ENCODE results near the gene ZNF362.
"Not testable (repeated sequence)": the region's sequence is repeated elsewhere in the genome, so short reads cannot be mapped to it uniquely, and the experiment has no call there.

ZNF362 gene, protein sequence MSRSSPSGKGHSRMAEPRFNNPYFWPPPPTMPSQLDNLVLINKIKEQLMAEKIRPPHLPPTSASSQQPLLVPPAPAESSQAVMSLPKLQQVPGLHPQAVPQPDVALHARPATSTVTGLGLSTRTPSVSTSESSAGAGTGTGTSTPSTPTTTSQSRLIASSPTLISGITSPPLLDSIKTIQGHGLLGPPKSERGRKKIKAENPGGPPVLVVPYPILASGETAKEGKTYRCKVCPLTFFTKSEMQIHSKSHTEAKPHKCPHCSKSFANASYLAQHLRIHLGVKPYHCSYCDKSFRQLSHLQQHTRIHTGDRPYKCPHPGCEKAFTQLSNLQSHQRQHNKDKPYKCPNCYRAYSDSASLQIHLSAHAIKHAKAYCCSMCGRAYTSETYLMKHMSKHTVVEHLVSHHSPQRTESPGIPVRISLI

DNA sequence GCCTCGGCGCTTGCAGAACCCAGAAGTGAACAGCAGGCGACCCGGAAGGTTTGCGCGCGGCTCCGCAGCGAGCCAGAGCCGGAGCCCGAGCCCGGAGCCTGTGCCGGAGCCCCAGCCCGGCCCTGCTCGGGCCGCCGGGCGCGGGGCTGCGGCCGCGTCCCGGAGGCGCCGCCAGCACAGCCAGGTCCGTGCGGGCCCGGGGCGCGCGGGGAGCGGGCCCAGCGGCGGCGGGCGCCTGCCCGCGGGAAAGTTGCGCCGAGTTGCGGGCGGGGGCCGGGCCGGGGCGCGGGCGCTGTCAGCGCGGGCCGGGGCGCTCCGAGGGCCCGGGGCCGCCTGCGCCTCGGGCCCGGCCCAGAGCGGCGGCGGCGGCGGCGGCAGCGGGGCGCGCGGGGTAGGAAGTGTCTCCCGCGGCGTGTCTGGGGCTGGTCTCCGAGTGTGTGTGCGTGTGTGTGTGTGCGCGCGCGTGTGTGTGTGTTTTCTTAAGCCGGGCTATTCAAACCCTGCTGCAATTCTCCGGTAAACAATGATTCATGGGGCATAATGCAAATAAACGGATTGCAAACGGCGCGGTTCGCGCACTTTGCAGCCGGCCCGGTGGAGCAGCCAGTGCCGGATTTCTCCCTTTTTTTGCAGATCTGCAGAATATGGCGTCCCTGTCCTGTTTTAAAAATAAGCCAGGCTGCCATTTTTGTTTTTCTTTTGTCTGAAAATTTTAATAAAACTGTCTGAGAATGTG, at the start of gene ZNF362:
Gene ZNF362, plus strand, starts transcription at position 22 of the 736 bp plus-strand sequence. CDS start 14,083 bp downstream, outside the sequence.
- DNase-seq (ENCODE audit: low read depth in 2 of 2) = peak; percentile 29

GRCh38 chr1:33211972-33212371, 44.3 kb upstream of the ZNF362 start:
- DNase-seq (ENCODE audit: low read depth in 2 of 2) = no peak

GRCh38 chr1:33219886-33220661, 36.2 kb upstream of the ZNF362 start:
- no peak for DNase-seq (ENCODE audit: low read depth in 2 of 2)

DNA sequence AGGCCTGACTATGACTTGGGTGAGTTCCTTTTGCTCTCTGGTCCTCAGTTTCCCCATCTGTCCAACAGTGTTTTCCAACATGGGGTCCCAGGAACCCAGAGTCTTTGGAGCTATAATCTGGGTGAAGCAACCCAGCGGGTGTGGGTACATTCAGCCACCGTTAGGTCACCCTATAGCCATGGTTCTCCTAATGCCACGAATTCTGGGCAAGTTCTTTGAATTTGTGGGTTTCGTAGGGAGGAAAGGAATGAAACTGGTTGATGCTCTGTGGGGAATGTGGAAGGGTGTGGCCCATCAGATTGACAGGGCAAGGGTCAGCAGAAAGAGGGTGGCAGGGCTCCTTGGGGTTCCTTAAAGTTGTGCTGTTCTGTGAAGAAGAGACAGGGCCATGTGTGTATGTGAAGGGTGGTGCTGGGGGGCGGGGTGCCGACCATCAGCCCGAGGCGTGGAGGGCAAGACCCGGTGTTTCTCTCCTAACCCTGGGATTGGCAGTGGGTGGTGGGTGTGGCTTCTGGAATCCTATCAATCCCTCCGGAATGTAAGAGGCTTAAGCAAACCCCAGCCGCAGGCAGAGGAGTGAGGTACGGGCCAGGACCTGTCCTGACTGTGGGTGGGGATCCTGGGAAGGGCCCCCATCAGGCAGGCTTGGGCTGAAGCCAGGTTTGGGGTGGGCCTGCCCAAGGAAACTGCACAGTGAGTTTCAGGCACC, 35.5 kb upstream of the ZNF362 start:
- DNase-seq (ENCODE audit: low read depth in 2 of 2) = no peak

DNA sequence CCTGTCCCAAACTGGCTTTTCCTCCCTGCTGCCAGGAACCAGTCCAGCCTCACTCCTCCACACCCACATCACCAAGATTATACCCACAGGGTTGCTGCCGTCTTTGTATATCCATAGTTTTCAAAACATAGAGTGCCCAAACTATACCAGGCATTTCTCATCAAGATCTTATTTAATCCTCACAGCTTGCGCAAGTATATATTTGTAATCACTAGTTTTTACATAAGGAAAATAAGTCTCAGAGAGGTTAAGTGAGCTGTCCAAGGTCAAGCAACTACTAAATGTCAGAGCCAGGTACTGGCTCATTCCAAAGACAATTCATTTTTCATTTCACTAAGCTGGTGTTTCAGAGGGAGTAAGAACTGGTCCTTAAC, 34.9 kb upstream of the ZNF362 start:
- DNase-seq (ENCODE audit: low read depth in 2 of 2) = no peak

GRCh38 chr1:33222381-33222780, 33.9 kb upstream of the ZNF362 start:
- no peak for DNase-seq (ENCODE audit: low read depth in 2 of 2)

GRCh38 chr1:33224166-33224707, 32.1 kb upstream of the ZNF362 start:
- no peak for DNase-seq (ENCODE audit: low read depth in 2 of 2)

DNA sequence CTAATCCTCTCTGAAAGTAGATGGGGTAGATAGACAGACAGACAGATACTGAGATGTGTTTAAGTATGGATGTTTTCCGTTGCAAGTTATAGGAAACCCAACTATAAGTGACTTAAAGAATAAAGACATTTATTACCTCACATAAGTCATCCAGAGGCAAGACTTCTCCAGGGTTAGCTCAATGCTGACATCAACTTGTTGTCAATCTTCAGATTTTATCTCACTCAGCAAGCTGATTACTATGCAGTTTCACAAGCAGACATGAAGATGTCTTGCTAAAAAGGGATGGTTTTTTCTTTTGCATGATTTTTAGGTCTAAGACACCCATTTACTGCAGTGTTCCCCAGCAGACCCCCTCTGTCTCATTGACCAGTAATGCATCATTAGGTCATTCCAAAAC, 30.7 kb upstream of the ZNF362 start:
- no peak for DNase-seq (ENCODE audit: low read depth in 2 of 2)

- peak; percentile 88 to 89 for DNase-seq (ENCODE audit: low read depth in 2 of 2)
Measured at GRCh38 chr1:33228935-33229487, 27.3 kb upstream of the ZNF362 start.

- no peak for DNase-seq (ENCODE audit: low read depth in 2 of 2)
Measured at GRCh38 chr1:33231166-33231565, 25.1 kb upstream of the ZNF362 start.

GRCh38 chr1:33232716-33233115, 23.6 kb upstream of the ZNF362 start:
- no peak for DNase-seq (ENCODE audit: low read depth in 2 of 2)

DNA sequence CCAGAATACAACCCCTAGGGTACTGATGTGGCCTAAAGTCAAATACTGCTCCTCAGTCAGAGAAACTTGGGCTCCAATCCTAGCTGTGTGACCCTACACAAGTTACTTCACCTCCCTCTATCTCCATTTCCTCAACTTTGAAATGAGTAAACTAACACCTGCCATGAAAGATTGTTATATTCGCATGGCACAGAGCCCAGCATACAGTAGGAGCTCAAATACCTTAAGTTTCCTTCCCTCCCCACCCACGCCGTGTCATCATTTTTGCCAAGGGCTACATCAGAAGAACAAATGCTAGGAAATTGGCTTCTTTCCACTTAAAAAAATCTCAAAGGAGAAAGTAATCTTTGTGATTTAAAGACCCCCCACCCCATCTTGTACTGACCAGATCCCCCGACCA, 22.2 kb upstream of the ZNF362 start:
- no peak for DNase-seq (ENCODE audit: low read depth in 2 of 2)

GRCh38 chr1:33234588-33234990, 21.7 kb upstream of the ZNF362 start:
- no peak for DNase-seq (ENCODE audit: low read depth in 2 of 2)

DNA sequence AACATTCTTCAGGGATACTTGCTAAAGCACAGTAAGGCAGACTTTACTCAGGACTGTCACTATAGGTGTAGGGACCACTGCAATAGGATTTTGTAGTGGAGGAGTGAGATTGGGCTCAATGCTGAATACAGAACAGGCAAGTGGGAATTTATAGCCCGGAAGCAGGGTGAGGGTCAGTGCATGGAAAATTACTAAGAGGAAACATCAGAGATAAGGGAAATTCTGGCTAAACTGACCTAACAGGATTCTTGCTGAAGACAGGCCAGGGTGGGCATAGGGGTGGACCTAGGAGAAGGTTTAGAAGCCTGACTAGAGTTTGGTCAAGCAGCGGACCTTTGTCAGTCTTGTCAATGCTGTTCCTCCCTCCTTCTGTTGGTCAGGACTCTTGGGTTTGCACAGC, 20.8 kb upstream of the ZNF362 start:
- DNase-seq (ENCODE audit: low read depth in 2 of 2) = no peak

DNA sequence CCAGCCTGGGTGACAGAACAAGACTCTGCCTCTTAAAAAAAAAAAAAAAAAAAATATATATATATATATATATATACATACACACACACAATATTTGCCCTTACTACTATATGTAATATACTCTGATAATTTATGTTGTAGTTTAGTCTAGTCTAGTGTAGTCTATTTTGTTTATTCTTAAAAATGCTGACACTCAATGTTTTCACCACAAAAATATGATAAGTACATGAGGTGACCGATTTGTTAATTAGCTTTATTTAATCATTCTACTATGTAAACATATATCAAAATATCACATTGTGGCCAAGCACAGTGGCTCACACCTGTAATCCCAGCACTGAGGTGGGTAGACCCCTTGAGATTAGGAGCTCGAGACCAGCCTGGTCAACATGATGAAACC, 19.8 kb upstream of the ZNF362 start:
- DNase-seq (ENCODE audit: low read depth in 2 of 2) = no peak

GRCh38 chr1:33237579-33237978, 18.7 kb upstream of the ZNF362 start:
- DNase-seq (ENCODE audit: low read depth in 2 of 2) = no peak

DNA sequence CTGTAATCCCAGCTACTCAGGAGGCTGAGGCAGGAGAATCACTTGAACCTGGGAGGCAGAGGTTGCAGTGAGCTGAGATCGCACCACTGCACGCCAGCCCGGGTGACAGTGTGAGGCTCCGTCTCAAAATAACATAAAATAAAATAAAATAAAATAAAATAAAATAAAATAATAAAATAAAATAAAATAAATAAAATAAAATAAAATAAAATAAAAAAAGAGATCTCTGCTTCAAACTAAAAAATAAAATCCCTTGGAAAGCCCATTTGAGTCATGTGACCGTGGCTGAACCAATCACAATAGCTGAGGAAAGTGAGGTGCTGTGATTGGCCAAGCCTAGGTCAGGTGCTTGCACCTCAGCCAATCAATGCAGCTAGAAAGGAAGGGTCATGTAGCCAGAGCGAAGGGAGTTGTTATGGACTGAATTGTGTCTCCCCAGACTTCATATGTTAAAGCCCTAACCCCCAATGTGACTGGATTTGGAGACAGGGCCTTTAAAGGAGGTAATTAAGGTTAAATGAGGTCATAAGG, 18.0 kb upstream of the ZNF362 start:
- DNase-seq (ENCODE audit: low read depth in 2 of 2) = not testable (repeated sequence)

- DNase-seq (ENCODE audit: low read depth in 2 of 2) = not testable (repeated sequence)
Measured at GRCh38 chr1:33239410-33239809, 16.9 kb upstream of the ZNF362 start.

- DNase-seq (ENCODE audit: low read depth in 2 of 2) = no peak
Measured at GRCh38 chr1:33241866-33242265, 14.4 kb upstream of the ZNF362 start.

DNA sequence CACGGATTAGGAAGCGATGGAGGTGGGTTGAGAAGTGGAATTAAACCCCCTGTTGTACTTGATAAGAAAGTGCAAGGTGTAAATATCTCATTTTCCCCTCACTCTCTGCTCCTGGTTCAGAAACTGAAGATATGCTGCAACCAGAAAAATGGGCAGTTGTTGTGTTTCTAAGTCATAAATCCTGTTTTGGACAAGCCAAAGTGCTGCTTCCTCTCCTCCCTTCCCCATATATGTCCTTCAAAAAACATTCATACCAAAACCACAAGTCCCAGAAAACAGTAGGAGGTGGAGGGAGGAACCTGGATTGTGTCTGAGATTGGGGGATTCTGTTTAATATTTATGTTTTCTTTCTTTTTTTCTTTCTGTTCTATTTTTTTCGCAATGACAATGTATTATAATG, 13.6 kb upstream of the ZNF362 start:
- DNase-seq (ENCODE audit: low read depth in 2 of 2) = no peak

All from fibroblast of skin of left biceps (primary cell).